Left ventricle myocardium inferior (tissue), 1 donor: ENCODE results near the gene DCAF17. TPM values are rescaled to one million over a fixed set of nuclear protein-coding genes. Genes with fewer than 3 reads are reported as not detected.

Experiments used
- DNase-seq: peaks from one replicate; pipeline ENCODE4 v3.0.0-alpha.2; 2020
- H3K27ac ChIP-seq: fragments of 200-600 bp; replicated peaks from 2 replicates; pipeline ENCODE4 v1.8.0; 2021
- H3K27me3 ChIP-seq: fragments of 200-600 bp; 2 replicates; pipeline ENCODE4 v1.8.0; 2021; ENCODE audit warnings: low read depth
- H3K36me3 ChIP-seq: fragments of 200-600 bp; 2 replicates; pipeline ENCODE4 v1.8.0; 2021
- H3K4me1 ChIP-seq: fragments of 200-600 bp; 2 replicates; pipeline ENCODE4 v1.8.0; 2021
- H3K4me3 ChIP-seq: fragments of 200-600 bp; 2 replicates; pipeline ENCODE4 v1.8.0; 2021; ENCODE audit warnings: mild to moderate bottlenecking, moderate library complexity
- H3K9me3 ChIP-seq: fragments of 200-600 bp; replicated peaks from 2 replicates; pipeline ENCODE4 v1.8.0; 2021
- CTCF ChIP-seq: fragments of 200-600 bp; IDR thresholded peaks from 2 replicates; pipeline ENCODE4 v1.8.0; 2021; ENCODE audit warnings: antibody characterized with exemption, mild to moderate bottlenecking, borderline replicate concordance
- intact Hi-C: fragments of 100-400 bp; cut with micrococcal nuclease; formaldehyde crosslinking; loops from one replicate; pipeline ENCODE4 v1.11.0; 2022
- total RNA-seq: library from RNA; stranded (reverse); fragmentation: NEBNext Ultra II Directional; extraction: Animal tissue kit (Norgen Biotek cat#: 25700); gene quantifications from one replicate; pipeline ENCODE4 v1.2.1, GENCODE V29; 2021
- donor health status: DM: no; HTN: yes; CAD: no; lungs with severe emphysema.

DCAF17 gene
- total RNA-seq, 1 donor from 2014 or later, result 5.2 TPM

GRCh38 chr2:171390941-171391516, 43.0 kb upstream of the DCAF17 start:
- Histone ChIP-seq H3K9me3 (no peaks in the 10 kb centered on the region), H3K36me3 (no peaks in the 10 kb centered on the region), H3K4me1 (peaks cover 4% of the 10 kb centered on the region), H3K27me3 (no peaks in the 10 kb centered on the region), H3K27ac (no peak overlapping the region), H3K4me3 (no peak overlapping the region)
- TF ChIP-seq CTCF, result no peak
- no peak for DNase-seq
- intact Hi-C loops, result no loop called here

- Histone ChIP-seq H3K27me3 (no peaks in the 10 kb centered on the region), H3K36me3 (no peaks in the 10 kb centered on the region), H3K4me3 (no peak overlapping the region), H3K27ac (no peak overlapping the region), H3K9me3 (no peaks in the 10 kb centered on the region), H3K4me1 (peaks cover 4% of the 10 kb centered on the region)
- intact Hi-C loops, result no loop called here
- no peak for DNase-seq
- TF ChIP-seq CTCF, result no peak
These were observed 42.5 kb upstream of the DCAF17 start for GRCh38 chr2:171391532-171391931.

GRCh38 chr2:171393487-171393886, 40.5 kb upstream of the DCAF17 start:
- no peak overlapping the region for H3K4me3 ChIP-seq
- no peak for TF ChIP-seq CTCF
- no peak for DNase-seq
- intact Hi-C loops, result no loop called here
- no peak overlapping the region for H3K27ac ChIP-seq
- H3K36me3 ChIP-seq, result no peaks in the 10 kb centered on the region
- H3K27me3 ChIP-seq, result no peaks in the 10 kb centered on the region
- H3K9me3 ChIP-seq, result peaks cover 13% of the 10 kb centered on the region
- H3K4me1 ChIP-seq, result peaks cover 4% of the 10 kb centered on the region

GRCh38 chr2:171394164-171394740, 39.8 kb upstream of the DCAF17 start:
- Histone ChIP-seq H3K27ac (no peak overlapping the region), H3K4me1 (peaks cover 4% of the 10 kb centered on the region), H3K36me3 (no peaks in the 10 kb centered on the region), H3K4me3 (no peak overlapping the region), H3K27me3 (no peaks in the 10 kb centered on the region), H3K9me3 (peaks cover 13% of the 10 kb centered on the region)
- no peak for DNase-seq
- no peak for TF ChIP-seq CTCF
- intact Hi-C loops, result no loop called here

DNA sequence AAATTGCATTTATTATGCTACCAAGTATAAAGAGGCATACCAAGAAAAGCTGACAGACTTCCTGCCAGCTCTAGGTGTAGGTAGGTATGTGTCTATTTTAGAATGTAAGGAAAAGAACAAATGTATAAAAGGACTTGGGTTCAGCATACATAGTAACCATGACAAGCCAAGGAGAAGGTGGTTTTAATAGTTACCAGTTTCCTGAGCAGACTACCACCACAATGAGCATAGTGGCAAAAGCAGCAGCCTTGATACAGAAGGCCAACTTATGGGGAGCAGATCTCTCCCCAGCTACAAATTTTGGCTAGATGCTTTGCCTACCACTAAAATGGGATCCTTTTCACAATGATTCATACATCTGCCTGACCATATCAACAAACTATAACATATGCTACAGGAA, 34.7 kb upstream of the DCAF17 start:
- no peak for DNase-seq

More for the DNA sequence above, 34.7 kb upstream of the DCAF17 start:
- peaks cover 25% of the 10 kb centered on the region for H3K9me3 ChIP-seq
- H3K27ac ChIP-seq, result no peak overlapping the region
- H3K4me1 ChIP-seq, result no peaks in the 10 kb centered on the region
- no peak for TF ChIP-seq CTCF
- H3K36me3 ChIP-seq, result no peaks in the 10 kb centered on the region
- intact Hi-C loops, result no loop called here
- no peak overlapping the region for H3K4me3 ChIP-seq
- H3K27me3 ChIP-seq, result no peaks in the 10 kb centered on the region
